ENCODE data around the gene DOCK2. TPM values are rescaled to one million over a fixed set of nuclear protein-coding genes. Genes with fewer than 3 reads are reported as not detected.
"Not testable (repeated sequence)": the region's sequence is repeated elsewhere in the genome, so short reads cannot be mapped to it uniquely, and the experiment has no call there.

Gene DOCK2
- total RNA-seq, 1 experiment from 2014 or later: 0.26 TPM

- H4K20me1 ChIP-seq (ENCODE audit: low read length): no peaks in the 10 kb centered on the region
- DNase-seq (no peak), ATAC-seq (no peak)
- no peak for TF ChIP-seq EZH2phosphoT487 (IDR thresholded peaks at IDR 0.05; ENCODE audit: borderline replicate concordance, low read length)
- no peak for TF ChIP-seq CTCF (conservative IDR thresholded peaks at IDR 0.05; ENCODE audit: low read depth, low read length)
- no peak for TF ChIP-seq EZH2 (IDR thresholded peaks at IDR 0.05; ENCODE audit: low read length, unreplicated experiment)
- H3K27me3 ChIP-seq (ENCODE audit: low read length): no peaks in the 10 kb centered on the region
- no peak overlapping the region for H3K4me3 ChIP-seq (ENCODE audit: low read length)
- ChIA-PET POLR2A (ENCODE audit: unreplicated experiment) (no interaction called here), CTCF (no interaction called here)
- no peaks in the 10 kb centered on the region for H3K79me2 ChIP-seq (ENCODE audit: low read length)
- H3K9me2 ChIP-seq (replicated peaks; ENCODE audit: low read length): no peaks in the 10 kb centered on the region
- no peak overlapping the region for H3K4me2 ChIP-seq (ENCODE audit: low read length)
- no peaks in the 10 kb centered on the region for H3K36me3 ChIP-seq (ENCODE audit: low read depth, low read length)
- H3F3A ChIP-seq (ENCODE audit: low read length, unreplicated experiment): no peaks in the 10 kb centered on the region
- H3K9ac ChIP-seq (ENCODE audit: low read length): no peak overlapping the region
- BruUV-seq (replicated peaks): no TSS peak
- no peaks in the 10 kb centered on the region for H3K9me3 ChIP-seq (ENCODE audit: low read length)
- no peaks in the 10 kb centered on the region for H3K4me1 ChIP-seq (ENCODE audit: insufficient read depth, low read length)
- H3K27ac ChIP-seq (ENCODE audit: low read length): no peak overlapping the region
- intact Hi-C loops (cut with micrococcal nuclease): no loop called here
- no peak overlapping the region for H2AFZ ChIP-seq (ENCODE audit: low read length)
These were observed 86.2 kb downstream of the DOCK2 start for GRCh38 chr5:169723103-169723831.

GRCh38 chr5:169724303-169725087 is 87.4 kb downstream of the DOCK2 start:
- no peak overlapping the region for H3K4me3 ChIP-seq (ENCODE audit: low read length)
- no peaks in the 10 kb centered on the region for H4K20me1 ChIP-seq (ENCODE audit: low read length)
- H2AFZ ChIP-seq (ENCODE audit: low read length): no peak overlapping the region
- TF ChIP-seq EZH2phosphoT487 (IDR thresholded peaks at IDR 0.05; ENCODE audit: borderline replicate concordance, low read length): no peak
- TF ChIP-seq CTCF (conservative IDR thresholded peaks at IDR 0.05; ENCODE audit: low read depth, low read length): no peak
- no peak for TF ChIP-seq EZH2 (IDR thresholded peaks at IDR 0.05; ENCODE audit: low read length, unreplicated experiment)
- no peak overlapping the region for H3K27ac ChIP-seq (ENCODE audit: low read length)
- ATAC-seq (no peak), DNase-seq (no peak)
- H3K4me1 ChIP-seq (ENCODE audit: insufficient read depth, low read length): no peaks in the 10 kb centered on the region
- intact Hi-C loops (cut with micrococcal nuclease): no loop called here
- no TSS peak for BruUV-seq (replicated peaks)
- H3K4me2 ChIP-seq (ENCODE audit: low read length): no peak overlapping the region
- H3K9me3 ChIP-seq (ENCODE audit: low read length): no peaks in the 10 kb centered on the region
- CTCF ChIA-PET: no interaction called here
- POLR2A ChIA-PET (ENCODE audit: unreplicated experiment): no interaction called here
- no peaks in the 10 kb centered on the region for H3K27me3 ChIP-seq (ENCODE audit: low read length)
- no peaks in the 10 kb centered on the region for H3K9me2 ChIP-seq (replicated peaks; ENCODE audit: low read length)
- H3K36me3 ChIP-seq (ENCODE audit: low read depth, low read length): no peaks in the 10 kb centered on the region
- no peaks in the 10 kb centered on the region for H3F3A ChIP-seq (ENCODE audit: low read length, unreplicated experiment)
- no peaks in the 10 kb centered on the region for H3K79me2 ChIP-seq (ENCODE audit: low read length)
- H3K9ac ChIP-seq (ENCODE audit: low read length): no peak overlapping the region

GRCh38 chr5:169725665-169726064 is 88.6 kb downstream of the DOCK2 start:
- ATAC-seq; H3K9me3 ChIP-seq (ENCODE audit: low read length); H3K27ac ChIP-seq (ENCODE audit: low read length); H2AFZ ChIP-seq (ENCODE audit: low read length); H3K79me2 ChIP-seq (ENCODE audit: low read length); H3K4me2 ChIP-seq (ENCODE audit: low read length); H4K20me1 ChIP-seq (ENCODE audit: low read length); H3K9me2 ChIP-seq (replicated peaks; ENCODE audit: low read length); intact Hi-C loops (cut with micrococcal nuclease); H3K27me3 ChIP-seq (ENCODE audit: low read length); DNase-seq; POLR2A ChIA-PET (ENCODE audit: unreplicated experiment); H3K36me3 ChIP-seq (ENCODE audit: low read depth, low read length); H3K4me1 ChIP-seq (ENCODE audit: insufficient read depth, low read length); H3K4me3 ChIP-seq (ENCODE audit: low read length); H3K9ac ChIP-seq (ENCODE audit: low read length); CTCF ChIA-PET; H3F3A ChIP-seq (ENCODE audit: low read length, unreplicated experiment); BruUV-seq (replicated peaks): not testable (repeated sequence)

Measured in PC-3 (cell line).